GM21526 (cell line): ENCODE results near the gene YKT6.
A peak's percentile ranks its signal among the peaks of the same experiment; 100 is the strongest.

ENCODE experiments used
- ATAC-seq: cut with Tn5 transposase; IDR thresholded peaks from one replicate; pipeline ENCODE4 v1.9.1; 2021; ENCODE audit warnings: moderate library complexity; ENCODE audit not compliant: unreplicated experiment, low FRiP score

The YKT6 gene

DNA sequence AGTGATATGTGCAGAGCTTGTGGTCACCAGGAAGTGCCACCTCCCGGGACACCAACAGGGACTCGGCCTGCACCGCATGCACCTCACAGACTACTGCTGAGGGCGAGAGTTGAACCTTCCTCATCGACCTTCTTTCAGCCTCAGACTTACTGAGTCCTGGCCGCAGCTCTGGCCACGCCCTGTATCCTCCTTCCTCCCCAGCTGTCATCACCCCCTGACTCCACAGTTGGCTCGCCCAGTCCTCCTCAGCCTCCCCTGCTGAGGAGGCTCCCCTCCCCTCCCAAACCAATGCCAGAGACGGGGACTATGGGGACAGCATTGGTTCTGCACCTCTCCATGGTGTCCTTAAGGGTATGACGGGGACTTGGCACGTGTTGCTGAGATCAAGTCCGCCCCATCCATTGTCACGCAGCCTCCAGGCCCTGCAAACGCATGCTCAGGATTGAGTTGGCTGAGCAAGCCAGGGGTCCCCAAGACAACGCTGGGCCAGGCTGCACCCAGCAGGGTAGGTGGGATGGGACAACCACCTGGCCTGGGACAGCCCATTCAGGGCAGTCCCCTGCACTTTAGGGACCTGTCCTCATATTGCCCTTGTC is 49.0 kb downstream of the YKT6 start:
- no peak for ATAC-seq

DNA sequence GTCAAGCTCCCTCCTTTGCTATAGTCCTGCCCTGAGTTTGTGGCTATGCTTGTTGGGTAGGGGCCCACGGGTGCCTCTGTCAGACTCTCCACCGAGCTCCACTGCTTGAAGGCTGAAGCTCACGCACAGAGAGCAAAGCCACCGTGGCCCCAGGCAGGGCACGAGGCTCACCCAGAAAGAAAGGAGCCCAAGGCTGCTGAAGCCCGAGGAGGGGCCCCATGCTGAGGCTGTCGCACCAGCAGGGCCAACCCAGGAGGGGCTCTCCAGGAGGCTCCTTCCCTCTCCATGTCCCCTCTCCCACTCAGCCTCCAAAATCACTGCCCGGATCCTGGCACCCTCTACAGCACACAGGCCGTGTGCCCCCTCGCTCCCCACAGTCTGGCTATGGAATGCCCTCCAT is 50.5 kb downstream of the YKT6 start:
- no peak for ATAC-seq

DNA sequence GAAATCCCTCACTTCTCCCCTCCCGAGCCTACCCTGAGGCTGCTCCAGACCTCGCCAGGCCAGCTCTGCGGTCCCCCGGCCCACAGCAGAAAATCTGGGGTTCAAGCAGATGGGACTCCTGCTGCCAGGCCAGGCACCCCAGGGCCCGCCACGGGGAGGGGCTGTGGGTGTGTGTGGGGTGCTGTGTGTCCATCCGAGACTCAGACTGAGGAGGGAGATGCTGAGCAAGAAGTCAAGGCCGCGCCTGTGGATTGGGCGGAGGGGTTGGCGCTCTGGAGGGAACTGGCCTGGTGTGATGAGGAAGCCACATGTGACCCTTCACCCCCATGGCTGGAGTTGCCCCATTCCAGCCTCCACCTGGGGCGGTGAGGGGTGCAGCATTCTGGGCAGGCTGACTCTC is 51.1 kb downstream of the YKT6 start:
- ATAC-seq = no peak

DNA sequence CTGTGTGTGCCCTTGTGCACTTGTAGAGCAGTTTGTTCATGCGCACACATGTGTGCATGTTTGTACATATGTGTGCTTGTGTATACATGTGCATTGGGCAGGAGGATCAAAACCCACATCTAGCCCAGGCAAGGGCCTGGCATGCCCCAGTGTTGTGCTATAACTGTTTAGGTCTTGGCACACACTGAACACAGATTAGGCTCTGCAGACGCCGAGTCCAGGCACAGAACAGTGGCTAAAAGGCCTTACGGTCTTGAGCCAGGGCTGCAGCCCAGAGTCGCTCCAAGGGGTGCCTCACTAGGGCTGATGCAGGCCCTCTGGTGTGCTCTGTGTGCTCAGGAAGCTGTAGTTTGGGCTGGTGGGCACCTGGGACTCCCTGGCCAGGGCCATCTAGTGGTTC is 55.7 kb downstream of the YKT6 start:
- no peak for ATAC-seq

DNA sequence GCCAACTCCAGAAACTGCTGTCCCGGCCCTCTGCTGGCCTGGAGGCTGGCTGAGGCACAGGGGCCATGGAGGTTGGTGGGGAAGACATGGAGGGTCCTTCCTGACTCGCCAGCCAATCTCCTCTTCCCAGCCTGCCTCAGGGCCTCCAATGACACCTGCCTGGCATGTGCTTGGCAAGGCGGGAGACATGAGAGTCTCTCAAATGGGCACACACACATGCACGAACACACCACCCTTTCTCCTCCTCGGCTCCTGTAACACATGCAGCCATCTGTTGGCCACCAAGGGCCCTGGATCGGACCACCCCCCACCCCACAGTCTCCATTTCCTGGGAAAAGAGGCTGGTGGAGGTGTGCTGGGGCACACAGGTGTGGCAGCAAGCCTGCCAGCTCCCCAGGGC is 56.4 kb downstream of the YKT6 start:
- ATAC-seq = no peak

DNA sequence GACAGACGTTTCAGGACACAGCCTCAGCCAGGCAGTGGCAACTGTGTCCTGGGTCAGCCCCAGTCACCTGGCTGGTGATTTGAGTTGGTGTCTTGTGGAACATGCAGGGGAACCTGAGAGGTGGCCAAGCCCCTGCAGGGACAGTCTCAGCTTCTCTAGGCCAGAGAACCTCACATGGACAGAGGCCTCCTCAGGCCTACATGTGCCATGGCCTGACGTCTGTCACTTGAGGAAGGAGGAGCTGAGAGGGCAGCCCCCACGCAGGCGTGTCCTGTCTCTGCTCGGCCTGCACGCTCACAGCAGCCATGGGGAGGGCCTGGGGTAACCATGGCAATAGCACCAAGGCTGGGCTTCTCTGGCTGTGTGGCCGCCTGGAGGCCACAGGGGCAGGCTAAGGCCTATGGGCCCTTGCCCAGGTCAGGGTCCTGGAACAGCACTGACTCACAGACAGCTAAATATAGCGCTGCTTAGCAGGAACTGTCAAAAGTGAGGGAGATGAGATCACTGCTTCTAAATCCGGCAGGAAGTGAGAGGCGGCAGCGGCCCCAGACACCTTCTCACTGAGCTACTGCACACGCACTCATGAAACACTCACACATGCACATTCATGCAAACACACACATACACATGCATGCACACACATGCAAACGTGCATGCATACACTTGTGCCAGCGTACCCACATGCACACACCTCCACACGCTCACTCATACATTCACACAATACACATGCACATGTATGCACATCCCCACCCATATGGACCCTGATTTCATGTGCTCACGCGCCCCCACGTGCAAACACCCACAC is 57.0 kb downstream of the YKT6 start:
- ATAC-seq = peak; percentile 77

DNA sequence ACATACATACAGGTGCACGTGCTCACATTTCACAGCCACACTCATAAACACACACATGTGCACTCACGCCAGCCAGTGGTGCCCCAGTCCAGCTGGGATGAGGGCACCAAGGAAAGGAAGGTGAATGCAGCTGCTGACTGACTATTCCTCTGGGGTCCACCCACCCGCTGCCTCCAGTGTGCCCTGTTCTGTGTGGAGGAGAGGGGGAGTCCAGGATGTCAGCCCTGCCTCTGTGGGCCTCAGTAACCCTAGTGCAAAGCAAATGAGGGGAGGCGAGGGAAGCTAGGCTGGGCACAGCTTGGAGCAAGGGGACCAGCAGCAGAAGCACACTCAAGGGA is 57.6 kb downstream of the YKT6 start:
- ATAC-seq = no peak

DNA sequence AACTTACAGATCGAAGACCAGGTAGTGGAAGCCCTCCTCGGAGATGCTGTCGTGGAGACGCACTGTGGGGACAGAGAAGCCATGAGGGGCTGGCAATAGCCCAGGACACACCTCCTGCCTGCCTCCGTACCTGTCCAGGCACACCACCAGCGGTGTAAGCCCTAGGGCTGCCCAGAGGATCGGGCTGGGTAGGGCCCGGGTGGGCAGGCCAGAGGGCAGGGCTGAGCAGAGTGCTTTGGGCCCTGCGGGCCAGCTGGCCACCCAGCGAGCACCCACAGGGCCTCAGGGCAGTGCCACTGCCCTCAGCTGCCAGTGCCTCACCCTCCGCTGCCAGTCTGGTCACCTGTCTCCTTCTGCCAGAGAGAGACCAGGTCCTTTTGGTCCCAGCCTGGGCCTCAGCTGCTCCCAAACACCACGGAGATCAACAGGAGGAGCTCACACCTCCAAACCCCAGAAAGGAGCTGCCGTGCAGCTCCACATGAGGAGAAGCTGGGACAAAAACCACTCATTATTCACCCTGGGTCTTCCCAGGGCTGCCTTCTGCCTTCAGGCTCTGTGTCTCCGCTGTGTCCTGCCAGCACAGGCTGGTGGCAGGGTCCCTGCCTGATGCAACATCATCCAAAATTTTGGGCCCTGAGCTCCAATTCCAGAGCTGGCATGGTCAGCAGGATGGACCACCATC is 58.2 kb downstream of the YKT6 start:
- ATAC-seq = no peak

DNA sequence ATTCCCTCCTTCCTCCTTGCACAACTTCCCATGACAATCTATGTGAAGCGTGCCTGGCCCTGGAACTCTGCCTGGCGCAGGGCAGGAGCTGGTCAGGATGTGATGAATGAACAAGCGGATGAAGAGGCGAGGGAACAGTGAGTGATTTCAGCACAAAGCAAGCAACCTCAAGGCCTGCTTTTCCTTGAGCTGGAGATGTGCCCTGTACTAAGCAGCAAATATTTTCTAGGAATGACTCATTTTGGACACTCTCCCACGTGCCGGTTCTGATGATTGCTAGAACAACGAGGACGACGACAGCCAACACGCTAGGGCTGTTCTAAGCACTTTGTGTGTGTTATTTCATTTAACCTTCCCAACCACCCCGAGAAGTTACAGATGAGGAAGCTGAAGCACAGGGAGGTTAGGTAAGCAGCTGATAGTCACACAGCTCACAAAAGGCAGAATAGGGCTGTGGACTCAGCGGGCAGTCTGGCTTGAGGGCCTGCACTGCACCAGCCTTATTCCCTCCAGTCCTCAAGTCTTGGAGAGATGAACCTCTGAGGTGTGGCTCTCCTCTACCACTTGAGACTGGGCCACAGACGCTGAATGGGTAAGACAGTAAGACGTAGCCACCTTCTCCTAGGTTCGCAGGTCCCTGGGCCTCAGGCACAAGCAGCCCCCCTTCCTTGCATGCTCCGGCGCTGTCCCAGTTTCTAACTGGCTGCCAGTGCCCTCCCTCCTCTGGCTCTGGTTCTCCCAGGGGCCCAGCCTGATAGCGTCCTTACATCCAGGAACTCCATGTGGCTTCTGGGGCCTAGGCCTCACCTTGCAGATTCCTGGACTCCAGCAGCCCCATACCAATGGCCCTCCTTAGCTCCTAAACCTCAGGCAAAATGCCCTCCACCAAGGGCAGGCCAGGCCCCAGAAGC is 59.0 kb downstream of the YKT6 start:
- ATAC-seq = no peak

DNA sequence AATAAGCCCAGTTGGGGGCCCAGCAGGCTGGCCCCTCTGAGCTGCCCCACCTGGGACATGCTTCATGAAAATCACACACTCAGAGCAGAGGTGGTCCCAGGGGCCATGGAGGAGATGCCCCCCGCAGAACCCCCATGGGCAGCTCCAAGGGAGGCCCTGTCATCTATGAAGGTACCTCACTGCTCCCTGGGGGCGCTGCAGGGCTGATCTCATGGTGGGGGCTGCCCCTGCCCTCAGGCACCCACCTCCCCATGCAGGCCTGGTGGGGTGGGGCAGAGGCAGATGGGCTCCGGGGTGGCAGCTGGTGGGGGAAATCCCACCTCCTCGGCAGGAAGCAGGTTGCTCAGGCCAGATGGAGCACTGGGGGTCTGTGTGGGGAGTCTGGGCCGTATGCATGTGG is 60.5 kb downstream of the YKT6 start:
- no peak for ATAC-seq

DNA sequence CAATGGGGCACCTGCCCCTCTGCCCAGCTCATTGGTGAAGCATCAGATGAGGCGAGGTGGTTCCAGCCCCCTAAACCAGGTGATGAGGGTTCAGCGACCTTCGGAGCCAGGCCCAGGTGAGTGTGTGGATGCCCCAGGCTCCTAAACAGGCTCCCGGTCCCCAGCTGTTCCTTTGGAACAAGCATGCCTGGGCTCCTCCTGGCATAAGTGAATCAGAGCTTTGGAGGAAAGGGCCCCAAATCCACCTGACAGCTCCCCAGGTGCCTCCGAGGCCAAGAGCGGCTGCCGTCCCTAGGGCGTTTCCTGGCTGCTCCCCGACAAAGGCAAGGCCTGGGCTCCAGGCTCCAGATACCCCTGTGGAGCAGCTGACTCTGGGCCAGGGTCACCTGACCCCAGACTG is 61.3 kb downstream of the YKT6 start:
- ATAC-seq = no peak

DNA sequence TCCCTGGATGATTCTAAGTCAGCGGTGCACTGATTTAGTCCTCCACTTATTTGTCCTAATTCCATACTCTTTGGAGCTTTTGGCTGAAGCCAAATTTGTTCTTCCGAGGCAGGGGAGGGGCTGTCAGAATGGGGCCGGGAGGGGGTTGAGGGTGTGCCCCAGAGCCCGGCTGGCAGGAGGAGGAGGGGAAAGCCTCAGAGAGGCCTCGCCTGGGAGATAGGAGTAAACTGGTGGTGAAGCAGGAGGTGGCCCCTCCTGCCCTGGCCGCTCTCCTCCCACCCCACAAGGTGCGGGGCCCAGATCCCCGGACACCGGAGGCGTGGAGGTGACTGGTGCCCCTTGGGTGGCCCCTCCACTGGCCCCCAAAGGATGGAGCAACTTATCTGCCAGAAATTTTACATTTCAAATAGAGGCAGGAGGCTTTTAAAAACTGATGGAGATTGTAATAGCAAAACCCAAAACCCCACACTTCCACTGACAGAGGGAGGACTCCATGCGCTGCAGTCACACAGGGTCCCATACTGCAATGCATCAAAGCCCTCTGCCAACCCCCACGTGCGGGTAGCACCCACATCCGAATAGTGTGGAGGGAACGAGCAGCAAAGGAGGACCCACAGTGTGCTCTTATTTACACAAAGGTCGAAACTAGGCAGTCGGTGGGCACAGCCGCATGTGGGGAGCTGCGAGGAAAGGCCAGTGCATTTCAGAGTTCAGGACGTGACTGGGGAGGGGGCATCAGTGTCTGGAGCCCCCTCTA is 62.7 kb downstream of the YKT6 start:
- no peak for ATAC-seq
